SH-SY5Y (cell line): ENCODE results near the gene CREB1.

ENCODE experiments used
- GATA2 ChIP-seq: IDR thresholded peaks from 2 replicates; pipeline ENCODE4 v1.6.1; 2011; ENCODE audit warnings: mild to moderate bottlenecking, low read depth, low read length
- GATA3 ChIP-seq: IDR thresholded peaks from 2 replicates; pipeline ENCODE4 v1.6.1; 2011; ENCODE audit warnings: low read depth, mild to moderate bottlenecking, low read length, moderate library complexity

DNA sequence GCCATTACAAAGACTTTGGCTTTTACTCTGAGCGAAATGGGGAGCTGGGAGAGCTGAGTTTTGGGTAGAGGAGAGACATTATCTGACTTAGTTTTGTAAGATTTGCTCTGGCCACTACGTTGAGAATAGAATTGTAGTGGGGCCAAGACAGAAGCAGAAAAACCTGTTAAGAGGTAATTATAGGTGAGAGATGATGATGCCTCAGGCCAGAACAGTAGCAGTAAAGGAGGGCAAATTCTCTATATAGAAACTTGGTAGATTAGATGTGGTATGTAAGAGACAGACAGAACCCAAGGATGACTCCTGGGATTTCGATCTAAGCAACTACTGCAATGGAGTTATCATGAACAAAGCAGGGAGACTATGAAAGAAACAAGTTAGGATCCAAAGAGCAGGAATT lies 17.4 kb upstream of the CREB1 start:
- no peak for TF ChIP-seq GATA3
- no peak for TF ChIP-seq GATA2
